Epithelial cell of proximal tubule (primary cell): Measurements from ENCODE around the gene DNAJC13. TPM values are rescaled to one million over a fixed set of nuclear protein-coding genes. Genes with fewer than 3 reads are reported as not detected.

Source experiments
- DNase-seq: peaks from one replicate; pipeline ENCODE4 v3.0.0-alpha.2; 2011; ENCODE audit warnings: low read depth
- H3K4me3 ChIP-seq: 2 replicates; pipeline ENCODE4 v1.5.1; 2011; ENCODE audit warnings: low read depth, mild to moderate bottlenecking, low read length
- total RNA-seq: library from RNA; depleted of rRNA; stranded (reverse); fragments of >200 nt; gene quantifications from 2 replicates; pipeline ENCODE4 v1.2.3, GENCODE V29; 2015
- TF ChIP-seq, protein P1 (sequence below): conservative IDR thresholded peaks from 2 replicates; pipeline ENCODE4 v1.5.1; 2012; ENCODE audit warnings: low read depth, mild to moderate bottlenecking, low read length

DNAJC13 gene
- total RNA-seq, 1 donor from 2014 or later = 21.6 TPM

DNA sequence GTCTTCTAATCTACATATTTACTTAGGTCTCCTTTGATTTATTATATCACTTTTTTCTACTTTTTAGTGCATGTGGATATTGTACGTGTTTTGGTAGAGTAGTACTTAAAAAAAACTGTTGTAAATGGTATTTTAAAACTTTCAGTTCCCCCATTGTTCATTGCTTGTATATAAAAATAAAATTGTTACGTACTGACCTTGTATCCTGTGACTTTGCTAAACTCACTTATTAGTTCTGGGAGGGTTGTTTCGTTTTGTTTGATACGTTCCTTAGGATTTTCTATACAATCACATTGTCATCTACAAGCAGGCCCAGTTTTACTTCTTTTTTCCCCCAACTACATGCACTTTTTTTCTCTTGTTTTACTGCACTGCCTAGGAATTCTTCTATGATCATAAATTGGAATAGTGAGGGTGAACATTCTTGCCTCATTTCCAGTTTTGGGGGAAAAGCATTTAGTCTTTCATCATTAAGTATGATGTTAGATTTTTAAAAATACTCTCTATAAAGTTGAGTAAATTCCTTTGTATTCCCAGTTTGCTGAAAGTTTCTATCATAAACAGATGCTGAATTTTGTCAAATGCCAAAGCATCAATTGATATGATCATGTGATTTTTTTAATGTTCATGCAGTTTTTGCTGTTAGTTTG is 146.2 kb downstream of the DNAJC13 start:
- DNase-seq = no peak
- H3K4me3 ChIP-seq = no peak overlapping the region
- TF ChIP-seq, protein P1, sequence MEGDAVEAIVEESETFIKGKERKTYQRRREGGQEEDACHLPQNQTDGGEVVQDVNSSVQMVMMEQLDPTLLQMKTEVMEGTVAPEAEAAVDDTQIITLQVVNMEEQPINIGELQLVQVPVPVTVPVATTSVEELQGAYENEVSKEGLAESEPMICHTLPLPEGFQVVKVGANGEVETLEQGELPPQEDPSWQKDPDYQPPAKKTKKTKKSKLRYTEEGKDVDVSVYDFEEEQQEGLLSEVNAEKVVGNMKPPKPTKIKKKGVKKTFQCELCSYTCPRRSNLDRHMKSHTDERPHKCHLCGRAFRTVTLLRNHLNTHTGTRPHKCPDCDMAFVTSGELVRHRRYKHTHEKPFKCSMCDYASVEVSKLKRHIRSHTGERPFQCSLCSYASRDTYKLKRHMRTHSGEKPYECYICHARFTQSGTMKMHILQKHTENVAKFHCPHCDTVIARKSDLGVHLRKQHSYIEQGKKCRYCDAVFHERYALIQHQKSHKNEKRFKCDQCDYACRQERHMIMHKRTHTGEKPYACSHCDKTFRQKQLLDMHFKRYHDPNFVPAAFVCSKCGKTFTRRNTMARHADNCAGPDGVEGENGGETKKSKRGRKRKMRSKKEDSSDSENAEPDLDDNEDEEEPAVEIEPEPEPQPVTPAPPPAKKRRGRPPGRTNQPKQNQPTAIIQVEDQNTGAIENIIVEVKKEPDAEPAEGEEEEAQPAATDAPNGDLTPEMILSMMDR = no peak

DNA sequence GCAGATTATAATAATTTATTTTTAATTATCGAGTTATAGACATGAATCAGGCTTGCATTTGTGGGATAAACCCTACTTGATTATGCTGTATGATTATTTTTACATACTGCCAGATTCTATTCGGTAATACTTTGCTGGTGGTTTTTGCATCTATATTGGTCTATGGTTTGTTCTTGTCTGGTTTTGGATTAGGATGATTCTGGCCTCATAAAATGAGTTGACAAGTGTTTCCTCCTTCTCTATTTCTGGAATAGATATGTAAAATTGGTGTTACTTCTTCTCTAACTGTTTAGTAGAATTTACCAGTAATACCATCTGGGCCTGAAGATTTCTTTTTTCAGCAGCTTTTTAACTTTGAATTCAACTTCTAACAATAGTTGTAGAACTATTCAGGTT is 146.8 kb downstream of the DNAJC13 start:
- TF ChIP-seq, protein P1 = no peak
- DNase-seq = no peak
- no peak overlapping the region for H3K4me3 ChIP-seq

DNA sequence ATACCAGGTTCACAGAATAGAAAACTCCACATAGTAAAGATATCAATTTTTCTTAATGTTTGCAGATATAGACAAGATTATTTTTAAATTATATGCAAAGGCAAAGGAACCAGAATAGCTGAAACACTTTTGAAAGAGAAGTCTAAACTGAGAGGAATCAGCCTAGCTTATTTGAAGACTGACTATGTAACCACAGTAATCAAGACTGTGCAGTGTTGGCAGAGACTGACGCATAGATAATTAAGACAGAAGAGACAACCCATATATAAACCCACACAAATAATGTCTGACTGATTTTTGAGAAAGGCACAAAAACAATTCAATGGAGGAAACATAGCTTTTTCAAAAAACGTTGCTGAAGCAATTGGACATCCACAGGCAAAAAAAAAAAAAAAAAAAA is 151.1 kb downstream of the DNAJC13 start:
- H3K4me3 ChIP-seq = no peak overlapping the region
- no peak for DNase-seq
- TF ChIP-seq, protein P1 = no peak

DNA sequence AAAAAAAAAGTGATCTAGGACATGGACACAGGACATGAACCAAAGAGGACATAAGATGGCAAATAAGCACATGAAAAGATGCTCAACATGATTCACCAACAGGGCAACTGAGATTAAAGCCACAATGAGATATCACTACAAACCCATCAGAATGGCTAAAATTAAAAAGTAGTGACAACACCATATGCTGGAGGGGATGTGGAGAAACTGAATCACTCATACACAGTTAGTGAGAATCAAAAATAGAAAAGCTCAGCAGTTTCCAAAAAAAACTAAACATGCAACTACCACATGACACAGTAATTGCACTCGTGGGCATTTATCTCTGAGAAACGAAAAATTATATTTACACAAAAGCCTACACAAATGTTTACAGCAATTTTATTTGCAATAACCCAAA is 151.9 kb downstream of the DNAJC13 start:
- TF ChIP-seq, protein P1 = no peak
- DNase-seq = no peak
- H3K4me3 ChIP-seq = no peak overlapping the region

DNA sequence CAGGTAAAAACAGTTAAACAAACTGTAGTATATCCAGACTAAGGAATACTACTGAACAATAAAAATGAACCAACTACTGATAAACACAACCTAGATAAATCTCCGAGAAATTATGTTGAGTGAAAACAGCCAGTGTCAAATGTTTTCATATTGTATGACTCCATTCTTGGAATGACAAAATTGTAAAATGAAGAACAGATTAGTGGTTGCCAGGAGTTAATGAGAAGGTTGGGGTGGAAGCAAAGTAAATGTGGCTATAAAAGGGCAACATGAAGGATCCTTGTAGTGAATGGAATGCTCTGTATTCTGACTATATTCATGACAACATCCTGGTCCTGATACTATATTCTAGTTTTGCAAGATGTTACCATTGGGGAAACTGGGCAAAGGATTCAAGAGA is 152.3 kb downstream of the DNAJC13 start:
- no peak overlapping the region for H3K4me3 ChIP-seq
- TF ChIP-seq, protein P1 = no peak
- no peak for DNase-seq

DNA sequence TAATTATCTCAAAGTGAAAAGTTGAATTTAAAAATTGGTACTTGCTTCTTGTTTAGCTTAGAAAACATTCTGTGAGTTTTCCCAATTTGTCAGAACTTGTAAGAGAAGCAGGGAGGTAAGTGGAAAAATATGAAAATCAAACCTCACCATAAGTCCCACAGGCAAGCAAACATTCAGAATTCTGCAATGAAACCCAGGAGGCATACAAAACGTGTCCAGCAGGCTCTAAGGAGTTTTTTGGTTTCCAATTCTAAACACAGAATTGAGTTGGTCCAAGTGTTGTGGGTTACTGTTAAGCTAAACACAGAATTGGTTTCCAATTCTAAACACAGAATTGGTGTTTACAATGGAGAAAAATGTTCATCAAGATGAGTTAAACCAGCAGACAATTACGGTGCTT is 152.7 kb downstream of the DNAJC13 start:
- no peak for DNase-seq
- TF ChIP-seq, protein P1 = no peak
- no peak overlapping the region for H3K4me3 ChIP-seq

DNA sequence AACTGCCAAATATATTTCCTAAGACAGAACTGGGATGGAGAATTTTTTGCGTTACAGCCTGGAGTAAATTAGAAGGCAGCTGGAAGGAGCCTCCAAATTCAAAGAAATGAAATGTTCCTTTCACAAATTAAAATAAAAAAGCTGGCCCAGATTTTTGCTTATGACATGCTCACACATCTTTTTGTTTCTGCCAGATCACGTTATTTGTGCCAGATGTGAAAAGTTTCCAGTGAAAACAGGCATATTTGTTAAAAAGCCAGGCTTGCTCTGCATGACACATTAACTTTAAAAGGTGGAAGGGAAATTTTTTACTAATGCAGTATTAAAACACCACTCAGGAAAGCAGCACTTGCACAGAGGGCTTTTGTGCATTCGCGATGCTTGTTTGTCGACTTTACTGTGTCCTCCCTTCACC is 156.5 kb downstream of the DNAJC13 start:
- TF ChIP-seq, protein P1 = no peak
- no peak overlapping the region for H3K4me3 ChIP-seq
- DNase-seq = no peak
